HG03432 (cell line): ENCODE results near the gene THAP2.
"Not testable (repeated sequence)": the region's sequence is repeated elsewhere in the genome, so short reads cannot be mapped to it uniquely, and the experiment has no call there.

Experiments used
- ATAC-seq: cut with Tn5 transposase; IDR thresholded peaks from one replicate; pipeline ENCODE4 v1.9.1; 2021; ENCODE audit warnings: mild to moderate bottlenecking, moderate library complexity; ENCODE audit not compliant: unreplicated experiment

THAP2 gene

DNA sequence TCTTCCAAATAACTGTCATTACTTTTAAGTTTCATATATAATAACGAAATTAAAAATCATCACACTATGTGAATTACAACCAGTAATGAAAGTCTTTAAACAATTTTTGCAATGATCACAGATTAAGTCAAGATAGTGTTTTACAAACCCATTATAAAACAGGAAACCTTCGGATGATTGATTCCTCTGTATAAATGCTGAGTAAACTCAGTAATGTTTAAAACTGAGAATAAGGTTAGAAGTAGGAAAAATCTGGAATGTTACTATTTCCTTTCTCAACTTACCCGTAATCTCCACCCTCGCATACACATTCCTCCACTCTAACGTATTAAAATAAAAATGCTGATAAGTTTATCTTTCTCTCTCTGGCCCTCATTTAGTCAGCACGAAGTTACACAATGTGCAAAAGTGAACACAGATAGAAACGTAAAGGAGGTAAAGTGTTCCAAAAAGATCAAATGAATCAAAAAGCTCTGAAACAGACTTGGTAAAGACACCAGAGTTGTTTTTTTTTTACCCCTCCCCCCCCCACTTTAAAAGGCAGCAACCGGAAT, 2.0 kb upstream of the THAP2 start:
- no peak for ATAC-seq

DNA sequence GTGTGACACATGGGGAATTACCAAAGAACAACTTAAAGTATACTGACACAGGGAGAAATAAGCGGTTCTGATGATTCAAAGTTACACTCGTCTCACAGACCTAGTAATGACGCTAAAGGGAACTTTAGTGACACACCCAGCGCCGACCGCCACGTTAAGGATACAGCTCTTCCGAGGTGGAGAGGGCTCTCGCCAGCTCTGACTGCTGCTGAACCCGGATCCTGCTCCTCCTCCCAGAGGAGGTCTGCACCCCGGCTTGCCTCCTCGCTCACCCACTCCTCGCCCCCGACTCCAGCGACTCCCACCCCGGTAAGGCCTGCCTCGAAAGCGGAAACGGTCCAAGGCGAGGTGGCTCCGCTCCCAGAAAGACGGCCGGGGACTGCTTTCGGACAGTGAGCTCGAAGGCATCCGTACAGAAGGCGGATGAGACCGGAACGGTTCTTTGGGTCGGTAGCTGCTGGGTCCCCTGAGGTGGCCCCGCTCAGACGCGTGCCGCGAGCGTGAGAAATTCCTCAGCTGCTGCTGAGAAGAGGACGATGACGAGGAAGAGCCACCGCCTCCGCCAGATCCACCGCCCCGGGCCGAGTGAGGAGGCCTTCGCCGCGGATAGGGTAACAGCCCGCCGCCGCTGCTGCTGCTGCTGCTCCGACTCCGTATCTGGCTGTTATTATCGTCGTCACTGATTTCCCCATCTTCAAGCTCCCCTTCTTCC, 1.1 kb upstream of the THAP2 start:
- ATAC-seq: peak; percentile 28

DNA sequence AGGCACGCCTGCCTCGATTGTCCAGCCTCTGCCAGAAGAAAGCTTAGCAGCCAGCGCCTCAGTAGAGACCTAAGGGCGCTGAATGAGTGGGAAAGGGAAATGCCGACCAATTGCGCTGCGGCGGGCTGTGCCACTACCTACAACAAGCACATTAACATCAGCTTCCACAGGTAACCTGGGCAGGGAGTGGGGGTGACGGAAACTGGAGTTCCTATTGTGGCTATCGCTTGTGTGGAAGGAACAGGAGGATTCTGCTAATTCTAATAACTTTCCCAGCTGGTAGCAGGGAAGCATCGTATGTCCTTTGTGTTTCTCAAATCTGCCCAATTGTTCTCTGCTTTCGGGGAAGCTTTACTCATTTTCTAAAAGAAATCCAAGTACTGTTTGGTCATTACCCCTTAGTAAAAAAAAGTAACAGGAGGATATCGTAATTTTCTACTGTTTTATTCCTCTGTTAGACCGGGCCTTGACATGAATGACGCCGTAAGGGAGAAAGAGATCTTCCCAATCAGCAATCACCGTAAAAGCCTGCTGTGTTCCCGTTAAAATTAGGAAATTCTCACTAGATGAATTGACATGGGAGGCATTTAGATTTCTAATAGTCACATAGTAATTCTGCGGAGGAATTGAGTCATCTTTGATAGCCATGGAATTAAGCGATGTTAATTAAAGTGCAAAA, 449 bp downstream of the THAP2 start:
- ATAC-seq: peak; percentile 15

DNA sequence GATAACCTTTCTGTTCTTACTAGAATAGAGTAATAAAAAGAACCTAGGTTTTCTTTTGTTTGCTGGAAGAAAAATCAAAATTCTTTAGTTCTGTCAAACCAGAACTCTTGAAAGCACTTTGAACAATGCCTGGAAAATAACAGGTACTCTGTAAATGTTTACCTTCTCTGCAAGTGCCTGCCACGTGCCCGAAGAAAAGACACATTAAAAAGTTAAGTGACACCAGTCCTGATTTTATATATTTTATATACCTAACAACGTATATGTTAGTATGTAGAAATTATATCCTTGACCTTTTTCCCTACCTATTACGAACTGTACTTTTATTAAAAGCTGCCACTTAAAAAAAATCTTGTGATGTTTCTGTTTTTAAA, 976 bp downstream of the THAP2 start:
- no peak for ATAC-seq

DNA sequence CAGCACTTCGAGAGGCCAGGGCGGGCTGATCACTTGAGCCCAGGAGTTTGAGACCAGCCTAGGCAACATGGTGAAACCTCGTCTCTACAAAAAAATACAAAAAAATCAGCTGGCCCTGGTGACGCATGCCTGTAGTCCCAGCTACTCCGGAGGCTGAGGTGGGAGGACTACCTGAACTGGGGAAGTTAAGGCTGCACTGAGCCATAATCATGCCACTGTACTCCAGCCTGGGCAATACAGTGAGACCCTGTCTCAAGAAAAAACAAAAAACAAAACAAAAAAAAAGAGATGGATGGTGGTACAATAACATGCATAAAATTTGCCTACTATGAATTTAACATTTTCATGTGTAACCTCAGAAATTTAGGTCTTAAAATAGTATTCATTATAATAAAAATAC, 2.2 kb downstream of the THAP2 start:
- no peak for ATAC-seq

GRCh38 chr12:71671311-71671710, 7.2 kb downstream of the THAP2 start:
- ATAC-seq: no peak

GRCh38 chr12:71671816-71672215, 7.7 kb downstream of the THAP2 start:
- no peak for ATAC-seq

GRCh38 chr12:71682466-71682865, 18.4 kb downstream of the THAP2 start:
- ATAC-seq: no peak

DNA sequence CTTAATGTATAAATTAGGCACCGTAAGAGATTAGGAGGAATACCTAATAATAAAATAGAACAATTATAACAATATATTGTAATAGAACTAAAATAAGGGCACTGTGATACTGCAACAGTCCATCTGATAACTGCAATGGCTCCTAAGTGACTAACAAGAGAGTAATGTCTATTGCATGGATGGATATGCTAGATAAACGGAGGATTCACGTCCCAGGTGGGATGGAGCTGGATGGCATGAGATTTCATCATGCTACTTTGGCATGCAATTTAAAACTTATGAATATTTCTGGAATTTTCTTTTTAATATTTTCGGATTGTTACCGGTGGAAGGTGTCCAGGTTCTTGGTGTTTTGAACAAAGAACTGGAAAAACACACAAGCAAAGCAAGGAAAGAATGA, 19.5 kb downstream of the THAP2 start:
- no peak for ATAC-seq

DNA sequence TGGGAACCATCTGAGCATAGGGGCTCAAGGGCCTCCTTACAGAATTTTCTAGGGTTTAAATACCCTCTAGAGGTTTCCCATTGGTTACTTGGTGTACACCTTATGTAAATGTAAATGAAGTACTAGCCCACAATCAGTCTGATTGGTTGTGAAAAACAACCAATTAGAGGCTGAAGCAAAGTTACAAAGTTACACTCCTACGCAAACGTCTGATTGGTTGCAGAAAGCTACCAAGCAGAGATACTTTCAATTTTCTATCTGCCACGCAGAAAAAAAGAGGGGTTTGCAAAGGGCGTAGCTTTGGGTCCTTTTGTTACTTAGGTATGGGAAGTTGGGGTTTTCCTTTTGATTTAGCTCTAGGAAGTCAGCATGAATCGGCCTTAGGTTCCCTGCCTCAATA, 20.0 kb downstream of the THAP2 start:
- no peak for ATAC-seq

- ATAC-seq: no peak
Observed at GRCh38 chr12:71685312-71685906, 21.3 kb downstream of the THAP2 start.

DNA sequence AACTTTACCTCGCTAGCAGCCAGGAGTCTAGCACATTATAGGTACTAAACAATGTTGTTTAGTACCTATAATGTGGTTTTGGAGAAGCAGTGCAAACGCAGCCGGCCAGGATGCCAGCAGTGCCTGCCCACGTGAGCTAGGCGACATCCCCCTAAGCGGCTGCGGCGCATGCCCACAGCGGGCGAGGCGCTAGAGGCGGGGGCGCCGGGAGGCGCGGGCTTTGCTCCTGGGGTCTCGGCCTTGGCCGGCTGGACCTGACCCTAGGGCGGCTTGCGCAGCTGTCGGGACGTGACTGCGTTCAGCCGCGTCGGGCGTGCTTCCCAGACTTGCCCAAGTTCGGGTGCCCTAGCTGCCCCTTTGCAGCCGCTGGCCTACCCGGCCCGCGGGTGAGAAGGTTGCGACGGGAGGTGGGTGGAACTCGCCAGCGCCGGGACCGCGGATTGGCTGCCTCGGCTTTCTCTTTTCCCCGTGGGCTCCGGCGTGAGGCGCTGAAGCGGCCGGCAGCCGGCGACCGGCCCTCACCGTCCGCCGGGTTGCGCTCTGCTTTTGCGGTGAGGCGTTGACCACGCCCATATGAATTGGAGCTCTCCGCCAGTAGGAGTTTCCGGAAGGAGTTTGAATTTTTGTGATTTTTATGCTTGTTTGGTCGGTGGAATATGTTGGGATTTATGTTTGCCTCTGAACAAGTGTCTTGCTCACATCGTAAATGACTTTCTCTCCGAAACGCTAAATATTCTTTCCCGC, 22.0 kb downstream of the THAP2 start, which contains the start of gene TMEM19:
Gene TMEM19 (plus strand): TSS at position 169 of the 744 bp plus-strand sequence. CDS start 599 bp downstream, outside the sequence.
- peak; percentile 95 for ATAC-seq

GRCh38 chr12:71686658-71687025, 22.5 kb downstream of the THAP2 start:
- no peak for ATAC-seq

- ATAC-seq: not testable (repeated sequence)
Observed at GRCh38 chr12:71687172-71687571, 23.1 kb downstream of the THAP2 start.

- ATAC-seq: no peak
Observed at GRCh38 chr12:71688961-71689570, 25.0 kb downstream of the THAP2 start.

- no peak for ATAC-seq
Observed at GRCh38 chr12:71691504-71692129, 27.5 kb downstream of the THAP2 start.

DNA sequence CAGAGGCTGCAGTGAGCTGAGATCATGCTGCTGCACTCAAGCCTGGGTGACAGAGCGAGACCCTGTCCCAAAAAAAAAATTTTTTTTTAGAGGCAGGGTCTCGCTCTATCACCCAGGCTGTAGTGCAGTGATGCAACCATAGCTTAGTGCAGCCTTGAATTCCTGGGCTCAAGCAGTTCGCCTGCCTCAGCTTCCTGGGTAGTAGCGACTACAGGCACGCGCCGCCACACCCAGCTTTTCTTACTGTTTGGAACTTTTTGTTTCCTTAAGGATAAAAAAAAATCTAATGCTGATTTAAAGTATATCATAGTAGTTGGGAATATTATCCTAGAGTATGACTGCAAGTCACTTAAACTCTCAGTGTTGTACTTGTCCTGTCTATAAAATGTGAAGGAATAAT, 29.0 kb downstream of the THAP2 start:
- no peak for ATAC-seq

- ATAC-seq: peak; percentile 21
Observed at GRCh38 chr12:71693651-71694050, 29.6 kb downstream of the THAP2 start.

DNA sequence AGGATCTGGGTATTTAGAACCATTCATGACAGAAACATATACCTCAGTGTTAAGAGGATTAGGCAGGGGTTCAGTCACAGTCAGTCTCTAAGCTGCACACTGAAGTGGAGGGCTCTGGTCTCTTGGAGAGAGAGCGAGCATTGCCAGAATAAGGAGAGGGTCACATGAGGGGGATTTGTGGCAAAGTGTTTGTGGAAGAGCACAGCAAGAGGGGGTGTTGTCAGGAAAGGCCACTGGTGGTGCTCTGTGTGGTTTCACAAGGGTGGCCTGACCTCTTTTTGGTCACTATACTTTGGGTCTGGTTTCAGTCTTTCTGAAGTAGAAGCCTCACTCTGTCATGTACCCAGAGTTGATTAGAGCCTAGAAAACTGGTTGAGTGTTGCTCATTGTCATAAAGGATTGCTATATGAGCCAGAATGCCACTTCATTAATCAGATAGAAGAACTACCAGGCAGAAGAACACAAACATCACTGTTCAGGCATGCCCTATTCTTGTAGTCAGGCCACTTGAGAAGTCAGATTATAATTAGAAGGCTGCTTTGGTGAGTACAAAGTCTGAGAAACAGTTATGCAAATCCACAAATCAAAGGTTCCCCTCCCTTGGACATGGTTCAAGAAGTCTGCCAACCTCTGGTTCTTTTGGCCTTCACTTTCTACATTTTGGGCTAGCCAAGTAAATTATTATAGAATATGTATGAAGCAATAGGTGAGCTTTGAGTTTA, 30.2 kb downstream of the THAP2 start:
- peak; percentile 92 for ATAC-seq

- ATAC-seq: no peak
Observed at GRCh38 chr12:71695782-71696181, 31.7 kb downstream of the THAP2 start.
